ENCODE data around the gene ADGRA1.

ADGRA1 gene

GRCh38 chr10:133039107-133039802 is 48.5 kb upstream of the ADGRA1 start:
- TF ChIP-seq ZNF8 (CRISPR knock-in tag; IDR thresholded peaks at IDR 0.05) (no peak), PPARA (CRISPR knock-in tag; IDR thresholded peaks at IDR 0.05; ENCODE audit: borderline replicate concordance) (no peak), ZNF565 (CRISPR knock-in tag; conservative IDR thresholded peaks at IDR 0.05; ENCODE audit: low read depth) (no peak), ISL1 (CRISPR knock-in tag; IDR thresholded peaks at IDR 0.05) (no peak), POU6F1 (CRISPR knock-in tag; IDR thresholded peaks at IDR 0.05; ENCODE audit: borderline replicate concordance, low read depth) (no peak), TSHZ2 (CRISPR knock-in tag; IDR thresholded peaks at IDR 0.05) (no peak), CSDC2 (CRISPR knock-in tag; IDR thresholded peaks at IDR 0.05) (no peak), CSRNP3 (CRISPR knock-in tag; IDR thresholded peaks at IDR 0.05) (no peak), SNAI2 (CRISPR knock-in tag; IDR thresholded peaks at IDR 0.05) (no peak), CREB5 (CRISPR knock-in tag; IDR thresholded peaks at IDR 0.05; ENCODE audit: low read depth) (no peak), ZC3H10 (CRISPR knock-in tag; IDR thresholded peaks at IDR 0.05) (no peak), RARB (CRISPR knock-in tag; IDR thresholded peaks at IDR 0.05) (no peak), GLIS3 (CRISPR knock-in tag; IDR thresholded peaks at IDR 0.05) (no peak), ESRRG (CRISPR knock-in tag; IDR thresholded peaks at IDR 0.05) (no peak), ZFP30 (CRISPR knock-in tag; IDR thresholded peaks at IDR 0.05) (no peak)
- ATAC-seq = no peak

GRCh38 chr10:133039803-133040165 is 47.9 kb upstream of the ADGRA1 start:
- no peak for ATAC-seq
- TF ChIP-seq CREB5 (CRISPR knock-in tag; IDR thresholded peaks at IDR 0.05; ENCODE audit: low read depth) (no peak), ISL1 (CRISPR knock-in tag; IDR thresholded peaks at IDR 0.05) (no peak), ZNF70 (CRISPR knock-in tag; IDR thresholded peaks at IDR 0.05) (no peak), ESRRG (CRISPR knock-in tag; IDR thresholded peaks at IDR 0.05) (no peak), ARNTL (CRISPR knock-in tag; IDR thresholded peaks at IDR 0.05; ENCODE audit: borderline replicate concordance, low read depth) (no peak), CSDC2 (CRISPR knock-in tag; IDR thresholded peaks at IDR 0.05) (no peak), ZFP30 (CRISPR knock-in tag; IDR thresholded peaks at IDR 0.05) (no peak), TSHZ2 (CRISPR knock-in tag; IDR thresholded peaks at IDR 0.05) (no peak), ZFP3 (CRISPR knock-in tag; IDR thresholded peaks at IDR 0.05) (no peak), POU6F1 (CRISPR knock-in tag; IDR thresholded peaks at IDR 0.05; ENCODE audit: borderline replicate concordance, low read depth) (no peak), CSRNP3 (CRISPR knock-in tag; IDR thresholded peaks at IDR 0.05) (no peak), ZC3H10 (CRISPR knock-in tag; IDR thresholded peaks at IDR 0.05) (no peak), TCF4 (CRISPR knock-in tag; IDR thresholded peaks at IDR 0.05; ENCODE audit: borderline replicate concordance) (no peak)
